Activated CD4-positive, alpha-beta memory T cell treated with anti-CD3 and anti-CD28 coated beads, Interleukin-2, amount 10 ng/mL, durations not matched to agents 7 days and 5 days (primary cell): Measurements from ENCODE around the gene ABCC1. TPM values are rescaled to one million over a fixed set of nuclear protein-coding genes. Genes with fewer than 3 reads are reported as not detected.

Experiments
- CTCF ChIA-PET: fragments of 350-600 bp; sonication (Branson Sonifier 250); formaldehyde crosslinking; loops from one replicate; lab custom pipeline; 2021; ENCODE audit warnings: antibody characterized with exemption, inconsistent platforms; lab: Charles Lee
- POLR2A ChIA-PET: fragments of 350-600 bp; sonication (Branson Sonifier 250); formaldehyde crosslinking; loops from one replicate; lab custom pipeline; 2021; ENCODE audit warnings: antibody characterized with exemption; lab: Charles Lee
- DNase-seq: peaks from one replicate; pipeline ENCODE4 v3.0.0-alpha.2; 2020
- H3K27ac Mint-ChIP-seq: one replicate; pipeline ENCODE4 v1.8.0; 2021; ENCODE audit warnings: mild to moderate bottlenecking, mixed read lengths
- H3K27me3 Mint-ChIP-seq: one replicate; pipeline ENCODE4 v1.8.0; 2021; ENCODE audit warnings: mixed read lengths
- H3K36me3 Mint-ChIP-seq: one replicate; pipeline ENCODE4 v1.8.0; 2021; ENCODE audit warnings: low read depth, mixed read lengths
- H3K4me1 Mint-ChIP-seq: one replicate; pipeline ENCODE4 v1.8.0; 2021; ENCODE audit warnings: mixed read lengths
- H3K4me3 Mint-ChIP-seq: one replicate; pipeline ENCODE4 v1.8.0; 2021; ENCODE audit warnings: mild to moderate bottlenecking, mixed read lengths
- H3K9me3 Mint-ChIP-seq: one replicate; pipeline ENCODE4 v1.8.0; 2021; ENCODE audit warnings: mixed read lengths
- total RNA-seq, 2 experiments: library from RNA; stranded (reverse); gene quantifications; one replicate each; pipeline ENCODE4 v1.2.3, GENCODE V29; 2021

Gene ABCC1
- total RNA-seq, 2 experiments from 2014 or later = 41.4 to 44.2 TPM

- no peak overlapping the region for H3K4me3 Mint-ChIP-seq
- H3K36me3 Mint-ChIP-seq = peaks cover 21% of the 10 kb centered on the region
- ChIA-PET CTCF (no interaction called here), POLR2A (no interaction called here)
- H3K27me3 Mint-ChIP-seq = no peaks in the 10 kb centered on the region
- no peaks in the 10 kb centered on the region for H3K9me3 Mint-ChIP-seq
- no peak overlapping the region for H3K27ac Mint-ChIP-seq
- DNase-seq = no peak
- H3K4me1 Mint-ChIP-seq = peaks cover 17% of the 10 kb centered on the region
Measured at GRCh38 chr16:15993128-15993527, 43.7 kb downstream of the ABCC1 start.

GRCh38 chr16:15993541-15993940 is 44.1 kb downstream of the ABCC1 start:
- Mint-ChIP-seq H3K27me3 (no peaks in the 10 kb centered on the region), H3K4me3 (no peak overlapping the region), H3K36me3 (peaks cover 17% of the 10 kb centered on the region), H3K4me1 (peaks cover 16% of the 10 kb centered on the region), H3K27ac (no peak overlapping the region), H3K9me3 (no peaks in the 10 kb centered on the region)
- no peak for DNase-seq
- POLR2A ChIA-PET = no interaction called here
- CTCF ChIA-PET = no interaction called here

- no peak overlapping the region for H3K4me3 Mint-ChIP-seq
- no peaks in the 10 kb centered on the region for H3K9me3 Mint-ChIP-seq
- DNase-seq = no peak
- H3K27ac Mint-ChIP-seq = no peak overlapping the region
- ChIA-PET CTCF (no interaction called here), POLR2A (no interaction called here)
- H3K4me1 Mint-ChIP-seq = peaks cover 16% of the 10 kb centered on the region
- H3K36me3 Mint-ChIP-seq = peaks cover 16% of the 10 kb centered on the region
- no peaks in the 10 kb centered on the region for H3K27me3 Mint-ChIP-seq
Measured at GRCh38 chr16:15993946-15994665, 44.7 kb downstream of the ABCC1 start.

GRCh38 chr16:15996432-15997109 is 47.2 kb downstream of the ABCC1 start:
- Mint-ChIP-seq H3K4me3 (no peak overlapping the region), H3K4me1 (peaks cover 14% of the 10 kb centered on the region), H3K9me3 (no peaks in the 10 kb centered on the region), H3K27ac (no peak overlapping the region), H3K27me3 (no peaks in the 10 kb centered on the region), H3K36me3 (peaks cover 14% of the 10 kb centered on the region)
- no peak for DNase-seq
- ChIA-PET CTCF (no interaction called here), POLR2A (no interaction called here)

- Mint-ChIP-seq H3K4me1 (peaks cover 13% of the 10 kb centered on the region), H3K4me3 (no peak overlapping the region), H3K9me3 (no peaks in the 10 kb centered on the region), H3K27me3 (no peaks in the 10 kb centered on the region), H3K27ac (no peak overlapping the region), H3K36me3 (peaks cover 18% of the 10 kb centered on the region)
- CTCF ChIA-PET = no interaction called here
- DNase-seq = no peak
- POLR2A ChIA-PET = no interaction called here
Measured at GRCh38 chr16:16000685-16001084, 51.3 kb downstream of the ABCC1 start.

GRCh38 chr16:16001596-16002255 is 52.3 kb downstream of the ABCC1 start:
- ChIA-PET POLR2A (no interaction called here), CTCF (no interaction called here)
- no peaks in the 10 kb centered on the region for H3K27me3 Mint-ChIP-seq
- peaks cover 2% of the 10 kb centered on the region for H3K9me3 Mint-ChIP-seq
- peaks cover 13% of the 10 kb centered on the region for H3K4me1 Mint-ChIP-seq
- no peak overlapping the region for H3K4me3 Mint-ChIP-seq
- no peak for DNase-seq
- H3K27ac Mint-ChIP-seq = no peak overlapping the region
- H3K36me3 Mint-ChIP-seq = peaks cover 20% of the 10 kb centered on the region

- ChIA-PET CTCF (no interaction called here), POLR2A (interaction anchor here (0.6 kb wide), 1 partner anchor 160 kb away, joined by 3 read pairs; no protein-coding TSS in a partner anchor)
- peaks cover 13% of the 10 kb centered on the region for H3K4me1 Mint-ChIP-seq
- no peaks in the 10 kb centered on the region for H3K27me3 Mint-ChIP-seq
- peaks cover 30% of the 10 kb centered on the region for H3K36me3 Mint-ChIP-seq
- H3K9me3 Mint-ChIP-seq = peaks cover 2% of the 10 kb centered on the region
- H3K4me3 Mint-ChIP-seq = no peak overlapping the region
- DNase-seq = no peak
- H3K27ac Mint-ChIP-seq = no peak overlapping the region
Measured at GRCh38 chr16:16003719-16004313, 54.4 kb downstream of the ABCC1 start.

GRCh38 chr16:16004314-16004749 is 54.9 kb downstream of the ABCC1 start:
- H3K4me3 Mint-ChIP-seq = no peak overlapping the region
- ChIA-PET POLR2A (interaction anchor here (0.6 kb wide), 1 partner anchor 161 kb away, joined by 3 read pairs; no protein-coding TSS in a partner anchor), CTCF (no interaction called here)
- peaks cover 2% of the 10 kb centered on the region for H3K9me3 Mint-ChIP-seq
- H3K36me3 Mint-ChIP-seq = peaks cover 32% of the 10 kb centered on the region
- no peak overlapping the region for H3K27ac Mint-ChIP-seq
- H3K27me3 Mint-ChIP-seq = no peaks in the 10 kb centered on the region
- peaks cover 13% of the 10 kb centered on the region for H3K4me1 Mint-ChIP-seq
- DNase-seq = no peak

- ChIA-PET CTCF (interaction anchor here (0.6 kb wide), 1 partner anchor 10 kb away, joined by 5 read pairs; no protein-coding TSS in a partner anchor), POLR2A (interaction anchor here (0.7 kb wide), 1 partner anchor 184 kb away, joined by 6 read pairs; no protein-coding TSS in a partner anchor)
- Mint-ChIP-seq H3K36me3 (peaks cover 46% of the 10 kb centered on the region), H3K4me3 (no peak overlapping the region), H3K27me3 (no peaks in the 10 kb centered on the region), H3K27ac (no peak overlapping the region), H3K9me3 (peaks cover 2% of the 10 kb centered on the region), H3K4me1 (peaks cover 13% of the 10 kb centered on the region)
- no peak for DNase-seq
Measured at GRCh38 chr16:16005721-16006120, 56.3 kb downstream of the ABCC1 start.

GRCh38 chr16:16006650-16007049 is 57.2 kb downstream of the ABCC1 start:
- Mint-ChIP-seq H3K4me3 (no peak overlapping the region), H3K4me1 (peaks cover 12% of the 10 kb centered on the region), H3K9me3 (peaks cover 2% of the 10 kb centered on the region), H3K27ac (no peak overlapping the region), H3K36me3 (peaks cover 45% of the 10 kb centered on the region), H3K27me3 (no peaks in the 10 kb centered on the region)
- CTCF ChIA-PET = interaction anchor here (0.7 kb wide), 1 partner anchor 69 kb away, joined by 3 read pairs; no protein-coding TSS in a partner anchor
- no peak for DNase-seq
- POLR2A ChIA-PET = no interaction called here

- Mint-ChIP-seq H3K27me3 (no peaks in the 10 kb centered on the region), H3K9me3 (peaks cover 2% of the 10 kb centered on the region), H3K36me3 (peaks cover 44% of the 10 kb centered on the region)
Measured at GRCh38 chr16:16007743-16008111, 58.3 kb downstream of the ABCC1 start.

GRCh38 chr16:16008666-16009065 is 59.2 kb downstream of the ABCC1 start:
- ChIA-PET CTCF (no interaction called here), POLR2A (interaction anchor here (1.1 to 1.5 kb wide), 2 partner anchors 15 to 58 kb away, joined by 3 read pairs; no protein-coding TSS in a partner anchor)
- H3K27me3 Mint-ChIP-seq = no peaks in the 10 kb centered on the region
- H3K36me3 Mint-ChIP-seq = peaks cover 45% of the 10 kb centered on the region
- H3K4me3 Mint-ChIP-seq = no peak overlapping the region
- no peak overlapping the region for H3K27ac Mint-ChIP-seq
- no peak for DNase-seq
- peaks cover 2% of the 10 kb centered on the region for H3K9me3 Mint-ChIP-seq
- H3K4me1 Mint-ChIP-seq = peaks cover 12% of the 10 kb centered on the region

More at GRCh38 chr16:16007743-16008111, 58.3 kb downstream of the ABCC1 start:
- ChIA-PET POLR2A (interaction anchor here (1.5 kb wide), 1 partner anchor 57 kb away, joined by 3 read pairs; no protein-coding TSS in a partner anchor), CTCF (interaction anchor here (0.6 kb wide), 1 partner anchor 120 kb away, joined by 6 read pairs; no protein-coding TSS in a partner anchor)
- H3K4me1 Mint-ChIP-seq = peaks cover 12% of the 10 kb centered on the region
- H3K27ac Mint-ChIP-seq = peak overlapping the region; percentile 27
- no peak overlapping the region for H3K4me3 Mint-ChIP-seq
- DNase-seq = no peak
